Activated CD8-positive, alpha-beta T cell treated with anti-CD3 and anti-CD28 coated beads, Interleukin-2, amount 10 ng/mL, durations not matched to agents 7 days and 5 days (primary cell): ENCODE measurements around the gene KCNH4. TPM values are rescaled to one million over a fixed set of nuclear protein-coding genes. Genes with fewer than 3 reads are reported as not detected.
A peak's percentile ranks its signal among the peaks of the same experiment; 100 is the strongest.
"Not testable (repeated sequence)": the region's sequence is repeated elsewhere in the genome, so short reads cannot be mapped to it uniquely, and the experiment has no call there.

Experiments used
- ATAC-seq: fragments of 150-1000 bp; cut with Tn5 transposase; one replicate; pipeline ENCODE4 v1.10.0; 2021; ENCODE audit warnings: moderate library complexity
- CTCF ChIA-PET: fragments of 350-600 bp; sonication (Branson Sonifier 250); formaldehyde crosslinking; loops from one replicate; lab custom pipeline; 2021; ENCODE audit warnings: antibody characterized with exemption; lab: Charles Lee
- POLR2A ChIA-PET: fragments of 350-600 bp; sonication (Branson Sonifier 250); formaldehyde crosslinking; loops from one replicate; lab custom pipeline; 2021; ENCODE audit warnings: antibody characterized with exemption; lab: Charles Lee
- DNase-seq: peaks from one replicate; pipeline ENCODE4 v3.0.0-alpha.2; 2020
- H3K27ac Mint-ChIP-seq: one replicate; pipeline ENCODE4 v1.8.0; 2021; ENCODE audit warnings: mild to moderate bottlenecking, mixed read lengths
- H3K27me3 Mint-ChIP-seq: one replicate; pipeline ENCODE4 v1.8.0; 2021; ENCODE audit warnings: low read depth, mixed read lengths
- H3K36me3 Mint-ChIP-seq: one replicate; pipeline ENCODE4 v1.8.0; 2021; ENCODE audit warnings: low read depth, mixed read lengths
- H3K4me1 Mint-ChIP-seq: one replicate; pipeline ENCODE4 v1.8.0; 2021; ENCODE audit warnings: low read depth, mixed read lengths
- H3K4me3 Mint-ChIP-seq: one replicate; pipeline ENCODE4 v1.8.0; 2021; ENCODE audit warnings: mild to moderate bottlenecking, mixed read lengths
- H3K9me3 Mint-ChIP-seq: one replicate; pipeline ENCODE4 v1.8.0; 2022; ENCODE audit warnings: mixed read lengths; ENCODE audit not compliant: insufficient read depth
- total RNA-seq, 2 experiments: library from RNA; stranded (reverse); gene quantifications; one replicate each; pipeline ENCODE4 v1.2.3, GENCODE V29; 2021

The KCNH4 gene
- total RNA-seq, result under 1 TPM; 0.05 to 0.13 TPM

- peak; percentile 89 for DNase-seq
- ATAC-seq, result peak; percentile 66
- Mint-ChIP-seq H3K27ac (no peak within 1 kb of the TSS), H3K4me3 (peak within 1 kb of the TSS; percentile 46), H3K27me3 (peaks cover 30% of the 10 kb centered on the region), H3K9me3 (no peaks in the 10 kb centered on the region), H3K4me1 (peaks cover 52% of the 10 kb centered on the region), H3K36me3 (no peaks in the 10 kb centered on the region)
- ChIA-PET POLR2A (interaction anchor here (1.0 to 2.3 kb wide), 5 partner anchors 13 to 69 kb away, joined by 3 to 6 read pairs (median 5); partner anchors contain the start of genes DHX58, GHDC, KAT2A and RAB5C), CTCF (interaction anchor here (0.7 to 7.2 kb wide), 31 partner anchors 15 to 250 kb away, joined by 3 to 72 read pairs (median 5); partner anchors contain the start of genes C17orf113, CNP, DHX58 and DNAJC7)
Observed at GRCh38 chr17:42180922-42181850, at the start of gene KCNH4. Gene KCNH4, minus strand, starts transcription at chr17:42181142. Its CDS starts 197 bp downstream, at chr17:42180945.

- CTCF ChIA-PET, result interaction anchor here (1.1 kb wide), 1 partner anchor 173 kb away, joined by 5 read pairs; no protein-coding TSS in a partner anchor
- Mint-ChIP-seq H3K9me3 (no peaks in the 10 kb centered on the region), H3K27me3 (no peaks in the 10 kb centered on the region), H3K27ac (no peak overlapping the region), H3K4me3 (no peak overlapping the region), H3K4me1 (peaks cover 8% of the 10 kb centered on the region), H3K36me3 (peaks cover 21% of the 10 kb centered on the region)
- POLR2A ChIA-PET, result interaction anchor here (0.8 kb wide), 1 partner anchor 19 kb away, joined by 3 read pairs; no protein-coding TSS in a partner anchor
- DNase-seq (no peak), ATAC-seq (peak; percentile 42)
Observed at GRCh38 chr17:42230225-42230624, 49.3 kb upstream of the KCNH4 start.

- Mint-ChIP-seq H3K9me3 (no peaks in the 10 kb centered on the region), H3K27me3 (no peaks in the 10 kb centered on the region), H3K36me3 (peaks cover 31% of the 10 kb centered on the region), H3K4me1 (peaks cover 8% of the 10 kb centered on the region), H3K27ac (no peak overlapping the region), H3K4me3 (no peak overlapping the region)
- DNase-seq, result no peak
- CTCF ChIA-PET, result no interaction called here
- ATAC-seq, result no peak
- POLR2A ChIA-PET, result interaction anchor here (0.8 kb wide), 1 partner anchor 20 kb away, joined by 4 read pairs; no protein-coding TSS in a partner anchor
Observed at GRCh38 chr17:42227849-42228700, 47.1 kb upstream of the KCNH4 start.

GRCh38 chr17:42225646-42226045 is 44.7 kb upstream of the KCNH4 start:
- no peaks in the 10 kb centered on the region for H3K27me3 Mint-ChIP-seq
- CTCF ChIA-PET, result no interaction called here
- DNase-seq, result no peak
- H3K27ac Mint-ChIP-seq, result no peak overlapping the region
- no peak for ATAC-seq
- no peaks in the 10 kb centered on the region for H3K9me3 Mint-ChIP-seq
- no peak overlapping the region for H3K4me3 Mint-ChIP-seq
- POLR2A ChIA-PET, result no interaction called here
- peaks cover 10% of the 10 kb centered on the region for H3K4me1 Mint-ChIP-seq
- H3K36me3 Mint-ChIP-seq, result peaks cover 36% of the 10 kb centered on the region

GRCh38 chr17:42224651-42225050 is 43.7 kb upstream of the KCNH4 start:
- no peak for DNase-seq
- H3K27me3 Mint-ChIP-seq, result no peaks in the 10 kb centered on the region
- peaks cover 6% of the 10 kb centered on the region for H3K4me1 Mint-ChIP-seq
- H3K4me3 Mint-ChIP-seq, result no peak overlapping the region
- CTCF ChIA-PET, result interaction anchor here (1.0 kb wide), 1 partner anchor 41 kb away, joined by 3 read pairs; no protein-coding TSS in a partner anchor
- H3K9me3 Mint-ChIP-seq, result no peaks in the 10 kb centered on the region
- no peak overlapping the region for H3K27ac Mint-ChIP-seq
- no peak for ATAC-seq
- H3K36me3 Mint-ChIP-seq, result peaks cover 29% of the 10 kb centered on the region
- POLR2A ChIA-PET, result no interaction called here

GRCh38 chr17:42221886-42222745 is 41.2 kb upstream of the KCNH4 start:
- H3K36me3 Mint-ChIP-seq, result peaks cover 34% of the 10 kb centered on the region

GRCh38 chr17:42219280-42219679 is 38.3 kb upstream of the KCNH4 start:
- not testable (repeated sequence) for ATAC-seq

More at GRCh38 chr17:42221886-42222745, 41.2 kb upstream of the KCNH4 start:
- H3K27ac Mint-ChIP-seq, result peak overlapping the region; percentile 26
- peak; percentile 69 for DNase-seq
- peaks cover 2% of the 10 kb centered on the region for H3K4me1 Mint-ChIP-seq
- CTCF ChIA-PET, result interaction anchor here (0.6 to 3.5 kb wide), 55 partner anchors 9 to 308 kb away, joined by 3 to 62 read pairs (median 5); partner anchors contain the start of genes DNAJC7, GHDC, HCRT and KCNH4
- POLR2A ChIA-PET, result interaction anchor here (1.0 to 2.5 kb wide), 8 partner anchors 9 to 90 kb away, joined by 3 to 24 read pairs (median 5); partner anchors contain the start of genes STAT5A and STAT5B
- H3K9me3 Mint-ChIP-seq, result no peaks in the 10 kb centered on the region
- peak; percentile 82 for ATAC-seq
- no peaks in the 10 kb centered on the region for H3K27me3 Mint-ChIP-seq
- H3K4me3 Mint-ChIP-seq, result no peak overlapping the region

GRCh38 chr17:42214156-42214555 is 33.2 kb upstream of the KCNH4 start:
- no peak overlapping the region for H3K4me3 Mint-ChIP-seq
- no peaks in the 10 kb centered on the region for H3K27me3 Mint-ChIP-seq
- no peaks in the 10 kb centered on the region for H3K4me1 Mint-ChIP-seq
- no peaks in the 10 kb centered on the region for H3K9me3 Mint-ChIP-seq
- ChIA-PET POLR2A (interaction anchor here (1.1 to 1.7 kb wide), 2 partner anchors 8 to 35 kb away, joined by 3 to 5 read pairs; no protein-coding TSS in a partner anchor), CTCF (interaction anchor here (0.6 to 1.2 kb wide), 3 partner anchors 89 to 1759 kb away, joined by 3 to 4 read pairs (median 3); no protein-coding TSS in a partner anchor)
- peaks cover 54% of the 10 kb centered on the region for H3K36me3 Mint-ChIP-seq
- no peak overlapping the region for H3K27ac Mint-ChIP-seq
- DNase-seq, result no peak
- no peak for ATAC-seq

More at GRCh38 chr17:42219280-42219679, 38.3 kb upstream of the KCNH4 start:
- H3K4me1 Mint-ChIP-seq, H3K27me3 Mint-ChIP-seq, CTCF ChIA-PET, H3K4me3 Mint-ChIP-seq, POLR2A ChIA-PET, H3K27ac Mint-ChIP-seq, DNase-seq, H3K9me3 Mint-ChIP-seq: not testable (repeated sequence)
- H3K36me3 Mint-ChIP-seq, result peaks cover 50% of the 10 kb centered on the region

GRCh38 chr17:42212382-42212781 is 31.4 kb upstream of the KCNH4 start:
- POLR2A ChIA-PET, result interaction anchor here (1.7 kb wide), 1 partner anchor 10 kb away, joined by 5 read pairs; no protein-coding TSS in a partner anchor
- H3K9me3 Mint-ChIP-seq, result no peaks in the 10 kb centered on the region
- CTCF ChIA-PET, result interaction anchor here (0.8 to 1.7 kb wide), 4 partner anchors 10 to 194 kb away, joined by 3 to 4 read pairs (median 4); no protein-coding TSS in a partner anchor
- H3K4me1 Mint-ChIP-seq, result no peaks in the 10 kb centered on the region
- no peaks in the 10 kb centered on the region for H3K27me3 Mint-ChIP-seq
- peaks cover 52% of the 10 kb centered on the region for H3K36me3 Mint-ChIP-seq
- H3K27ac Mint-ChIP-seq, result no peak overlapping the region
- DNase-seq (no peak), ATAC-seq (no peak)
- no peak overlapping the region for H3K4me3 Mint-ChIP-seq

- H3K27ac Mint-ChIP-seq, H3K4me3 Mint-ChIP-seq, POLR2A ChIA-PET, ATAC-seq, H3K27me3 Mint-ChIP-seq, H3K9me3 Mint-ChIP-seq, H3K4me1 Mint-ChIP-seq, DNase-seq: not testable (repeated sequence)
- CTCF ChIA-PET, result interaction anchor here (0.8 to 1.7 kb wide), 3 partner anchors 10 to 195 kb away, joined by 3 to 6 read pairs (median 4); no protein-coding TSS in a partner anchor
- H3K36me3 Mint-ChIP-seq, result peaks cover 51% of the 10 kb centered on the region
Observed at GRCh38 chr17:42211921-42212341, 31.0 kb upstream of the KCNH4 start.
